GM19351 (cell line): ENCODE data around the gene RFX8.

ENCODE experiments used
- ATAC-seq: cut with Tn5 transposase; IDR thresholded peaks from one replicate; pipeline ENCODE4 v1.9.1; 2021; ENCODE audit warnings: mild to moderate bottlenecking, moderate library complexity; ENCODE audit not compliant: unreplicated experiment

The RFX8 gene

GRCh38 chr2:101415220-101415619, 59.7 kb downstream of the RFX8 start:
- no peak for ATAC-seq

- ATAC-seq = no peak
These were observed 62.7 kb downstream of the RFX8 start for GRCh38 chr2:101412092-101412694.

- ATAC-seq = no peak
These were observed 64.2 kb downstream of the RFX8 start for GRCh38 chr2:101410746-101411145.

DNA sequence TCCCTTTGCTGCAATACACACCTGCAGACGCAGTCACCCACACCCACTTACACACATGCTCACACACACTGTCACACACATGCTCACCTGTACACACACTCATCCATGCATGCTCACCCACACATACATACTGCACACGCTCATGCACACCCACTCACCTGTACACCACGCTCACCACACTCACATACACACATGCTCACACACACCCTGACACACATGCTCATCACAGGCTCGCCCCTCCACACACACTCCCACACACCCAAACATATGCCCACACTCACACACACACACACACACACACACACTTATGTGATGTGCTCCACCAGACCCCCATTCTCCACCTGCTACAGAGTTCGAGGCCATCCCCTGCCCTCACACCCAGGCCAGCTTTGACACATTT, 64.8 kb downstream of the RFX8 start:
- ATAC-seq = no peak

DNA sequence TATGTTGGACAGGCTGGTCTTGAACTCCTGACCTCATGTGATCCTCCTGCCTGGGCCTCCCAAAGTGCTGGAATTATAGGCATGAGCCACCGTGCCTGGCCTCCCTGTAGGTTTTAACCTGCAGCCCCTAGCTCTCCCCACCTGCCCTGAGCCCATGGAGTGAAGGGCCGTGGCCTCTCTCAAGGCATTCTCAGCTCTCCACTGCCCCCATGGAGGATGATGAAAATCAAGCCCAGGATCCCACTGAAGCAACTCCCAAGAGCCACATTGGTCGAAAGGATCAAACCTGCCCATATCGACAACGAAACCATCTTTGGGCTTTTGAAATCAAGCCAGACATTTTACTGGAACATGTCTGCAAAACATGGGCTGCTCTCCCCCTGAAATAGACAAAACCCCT, 65.2 kb downstream of the RFX8 start:
- ATAC-seq = no peak

GRCh38 chr2:101408925-101409324, 66.0 kb downstream of the RFX8 start:
- no peak for ATAC-seq

GRCh38 chr2:101405351-101405899, 69.5 kb downstream of the RFX8 start:
- ATAC-seq = no peak

GRCh38 chr2:101403745-101404144, 71.2 kb downstream of the RFX8 start:
- no peak for ATAC-seq

- no peak for ATAC-seq
These were observed 72.3 kb downstream of the RFX8 start for GRCh38 chr2:101402630-101403029.

GRCh38 chr2:101401906-101402305, 73.0 kb downstream of the RFX8 start:
- ATAC-seq = no peak

DNA sequence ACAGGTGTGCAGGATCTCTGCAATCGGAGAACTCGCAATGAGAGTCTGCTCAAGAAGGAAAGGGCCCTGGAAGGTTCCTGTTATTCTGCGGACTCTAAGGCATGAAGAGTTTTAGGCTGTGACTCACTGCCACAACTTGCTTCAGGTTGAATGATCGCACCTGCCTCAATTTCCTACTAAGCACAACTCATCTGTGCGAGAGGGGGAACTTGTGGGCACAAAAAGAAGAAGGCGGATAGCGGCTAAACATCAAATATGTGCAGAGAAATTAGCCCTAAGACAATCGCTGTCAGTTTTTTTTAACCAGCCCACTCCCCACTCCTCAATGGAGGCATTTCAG, 73.6 kb downstream of the RFX8 start:
- ATAC-seq = no peak

DNA sequence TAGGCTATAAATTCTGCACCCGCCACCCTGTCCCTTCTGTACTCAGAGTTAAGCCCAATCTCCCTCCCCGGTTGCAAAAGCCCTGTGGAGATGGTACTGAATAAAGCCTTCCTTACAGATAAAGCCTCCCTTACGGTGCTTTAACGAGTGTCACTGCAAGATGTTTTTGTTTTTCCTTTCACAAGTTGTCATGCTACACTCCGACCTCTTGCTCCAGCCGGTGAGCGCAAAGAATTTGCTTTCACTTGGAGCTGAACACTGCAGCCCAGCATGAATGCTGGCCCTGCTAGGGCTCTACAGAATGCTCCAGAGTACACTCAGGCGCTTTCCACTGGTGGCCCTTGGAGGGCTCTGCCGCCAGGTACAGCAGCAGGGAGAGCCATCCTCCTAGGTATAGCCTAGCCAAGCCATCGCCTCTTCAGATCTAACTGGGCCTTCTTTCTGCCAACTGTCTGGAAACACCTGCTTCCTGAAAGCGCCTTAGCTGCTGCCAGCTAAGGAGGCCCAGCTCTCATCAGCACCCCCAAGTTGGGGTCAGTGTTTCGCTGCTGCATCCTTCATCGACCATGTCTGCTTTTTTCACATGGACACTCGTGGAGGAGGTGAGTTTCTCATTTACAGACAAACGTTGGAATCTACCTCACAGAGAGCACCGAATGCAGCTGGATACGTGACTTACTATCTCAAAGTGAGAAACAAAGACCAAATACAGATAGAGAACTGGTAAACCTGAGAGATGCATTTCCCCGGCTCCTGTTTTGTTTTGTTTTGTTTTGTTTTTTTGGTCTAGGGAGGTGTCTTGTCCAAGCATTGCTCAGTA, 74.2 kb downstream of the RFX8 start:
- ATAC-seq = no peak

DNA sequence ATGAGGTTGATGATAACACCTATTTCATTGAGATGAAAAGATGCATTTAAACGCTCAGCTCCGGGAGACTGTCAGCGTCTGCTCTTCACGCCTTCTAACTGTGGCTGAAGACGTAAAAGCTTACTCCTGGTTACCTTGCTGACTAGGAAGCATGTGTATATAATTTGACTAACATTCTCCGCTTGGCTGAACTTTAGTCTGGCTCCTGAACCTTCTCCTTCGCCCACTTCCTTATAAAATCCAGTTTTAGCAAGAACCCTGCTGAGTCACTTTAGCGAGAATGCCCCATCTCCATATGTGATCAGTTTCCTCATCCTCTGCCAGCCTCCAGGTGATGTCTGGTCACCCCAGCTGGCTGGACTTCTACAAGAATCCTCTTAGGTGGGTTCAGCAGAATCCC, 74.9 kb downstream of the RFX8 start:
- no peak for ATAC-seq

GRCh38 chr2:101399021-101399799, 75.7 kb downstream of the RFX8 start:
- no peak for ATAC-seq

DNA sequence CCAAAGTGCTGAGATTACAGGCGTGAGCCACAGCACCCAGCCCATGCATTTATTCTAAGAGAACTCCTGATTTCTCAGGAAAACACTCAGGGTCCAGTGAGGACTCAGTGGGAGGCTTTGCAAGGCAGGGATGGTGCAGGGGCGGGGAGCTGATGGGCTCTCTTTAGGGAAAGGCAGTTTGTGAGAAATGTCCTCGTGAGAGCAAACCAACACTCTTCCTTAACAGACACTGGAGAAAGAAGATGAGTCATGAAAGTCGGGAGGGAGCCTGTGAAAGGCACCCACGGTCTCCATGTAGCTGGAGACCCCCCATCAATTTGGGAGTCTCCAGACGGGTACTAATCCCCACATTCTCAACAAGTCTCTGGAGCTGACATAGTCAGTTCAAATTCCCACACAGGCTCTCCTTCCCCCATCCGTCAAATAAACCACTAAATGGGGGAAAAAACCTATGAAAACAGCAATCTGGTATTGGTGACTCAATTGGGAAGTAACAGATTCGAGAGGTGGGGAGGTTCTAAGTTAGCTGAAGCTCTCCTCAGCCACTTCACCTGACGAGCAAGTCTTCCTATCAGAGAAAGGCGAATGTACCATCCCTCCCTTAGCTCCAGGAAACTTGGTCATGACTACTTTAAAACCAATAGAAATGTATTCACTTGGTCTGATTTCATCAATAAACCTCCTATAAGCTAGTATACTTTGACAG, 76.6 kb downstream of the RFX8 start:
- ATAC-seq = no peak

DNA sequence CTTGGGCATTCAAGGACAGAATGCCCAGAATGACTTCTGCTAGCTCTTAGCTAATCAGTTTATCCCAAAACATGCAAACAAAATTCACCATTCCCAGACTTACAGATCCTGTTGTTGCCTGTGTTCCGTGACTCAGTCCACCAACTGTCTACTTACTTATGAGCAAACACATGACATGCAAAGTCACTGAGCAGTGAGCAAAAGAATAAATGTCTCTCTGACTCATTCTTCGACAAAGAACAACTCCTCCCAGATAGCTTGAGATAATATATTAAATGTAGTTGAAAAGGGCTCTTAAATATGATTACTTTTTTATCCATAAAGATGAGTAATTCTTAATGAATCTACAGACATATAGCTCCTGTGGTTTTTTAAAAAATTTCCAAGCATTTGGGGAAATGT, 78.6 kb downstream of the RFX8 start:
- ATAC-seq = no peak

DNA sequence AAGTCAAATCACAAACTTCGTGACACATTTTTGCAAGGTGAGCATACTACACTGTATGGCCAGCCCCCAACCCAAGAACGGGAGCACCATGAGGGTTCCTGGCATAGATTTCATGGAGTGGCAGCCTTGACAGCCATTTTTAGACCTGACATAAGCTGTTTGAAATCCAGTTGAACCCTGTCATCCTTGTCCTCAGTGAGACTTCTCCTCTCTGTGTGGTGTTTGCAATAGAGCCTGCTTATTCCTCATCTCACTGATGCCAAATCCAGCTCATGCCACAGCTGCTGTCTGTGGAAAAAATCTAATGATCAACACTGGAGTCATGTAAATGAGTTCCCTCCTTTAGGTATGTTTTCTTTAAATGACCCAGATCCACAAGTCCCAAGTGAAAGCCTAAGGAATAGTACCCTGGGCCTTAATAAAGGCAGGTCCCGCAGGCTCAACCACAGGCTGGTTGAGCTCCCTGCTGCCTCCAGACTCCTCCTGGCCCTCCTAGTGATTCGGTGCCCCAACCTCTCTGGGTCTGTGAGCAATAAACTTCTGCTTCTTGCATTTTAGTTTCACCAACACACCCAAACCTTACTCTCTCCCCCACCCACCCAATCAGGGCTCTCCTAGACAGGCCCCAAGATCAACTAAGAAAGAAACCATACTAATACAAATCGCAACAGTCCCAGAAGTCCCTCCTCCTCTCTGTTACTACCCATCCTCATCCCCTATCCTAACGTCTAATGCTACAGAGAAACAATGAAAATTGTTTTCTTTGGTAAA, 79.2 kb downstream of the RFX8 start:
- no peak for ATAC-seq

DNA sequence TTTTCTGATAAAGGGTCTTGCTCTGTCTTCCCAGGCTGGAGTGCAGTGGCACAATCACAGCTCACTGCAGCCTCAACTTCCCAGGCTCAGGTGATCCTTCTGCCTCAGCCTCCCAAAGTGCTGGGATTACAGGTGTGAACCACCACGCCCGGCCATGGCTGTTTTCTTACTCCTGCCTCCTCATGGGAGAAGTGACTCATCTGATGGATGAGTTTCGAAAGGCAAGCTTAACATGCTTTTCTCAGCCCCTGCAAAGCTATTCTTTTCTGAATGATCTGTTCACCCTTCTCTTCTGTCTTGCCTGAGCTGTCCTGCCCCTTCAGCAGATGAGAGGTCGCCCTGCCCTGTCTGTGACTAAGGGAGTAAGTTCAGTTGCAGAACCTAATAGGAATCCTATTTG, 86.7 kb downstream of the RFX8 start:
- ATAC-seq = no peak

GRCh38 chr2:101387151-101387834, 87.6 kb downstream of the RFX8 start, which contains the start of gene CREG2:
Gene CREG2 (minus strand): TSS chr2:101387503. CDS start chr2:101387457, 46 bp downstream.
- ATAC-seq = no peak
